HCT116 (cell line): ENCODE results near the gene TTLL11.

Experiments
- CEBPB ChIP-seq: IDR thresholded peaks from 2 replicates; pipeline ENCODE4 v1.6.1; 2012; ENCODE audit warnings: low read depth
- CTCF ChIP-seq, 3 experiments: fragments of 200-600 bp in 1 of 3; sonication (generic) in 1 of 3; IDR thresholded peaks in 2 of 3; conservative IDR thresholded peaks in 1 of 3; 2 replicates each; pipeline ENCODE4 v1.5.1; 2012 to 2017; ENCODE audit warnings: low read depth in 2 of 3, low read length in 2 of 3, antibody characterized with exemption in 1 of 3, borderline replicate concordance in 1 of 3, control low read depth in 1 of 3, mild to moderate bottlenecking in 1 of 3, mixed read lengths in 1 of 3, mixed run types in 1 of 3, moderate library complexity in 1 of 3; ENCODE audit not compliant: insufficient read depth in 1 of 3
- POLR2AphosphoS5 ChIP-seq: IDR thresholded peaks from 2 replicates; pipeline ENCODE4 v1.6.1; 2011; ENCODE audit warnings: mild to moderate bottlenecking, low read depth, low read length, moderate library complexity
- RAD21 ChIP-seq: IDR thresholded peaks from 2 replicates; pipeline ENCODE4 v1.6.1; 2012; ENCODE audit warnings: low read depth, mild to moderate bottlenecking

- TF ChIP-seq CTCF (IDR thresholded peaks at IDR 0.05 in 2 of 3, conservative IDR thresholded peaks at IDR 0.05 in 1 of 3; ENCODE audit: borderline replicate concordance in 1 of 3, insufficient read depth in 1 of 3, low read depth in 2 of 3, low read length in 2 of 3), result no peak
- no peak for TF ChIP-seq POLR2AphosphoS5
- no peak for TF ChIP-seq CEBPB
- no peak for TF ChIP-seq RAD21
Measured at GRCh38 chr9:121866927-121867326, 226.2 kb downstream of the TTLL11 start.
